PC-9 (cell line): Measurements from ENCODE around the gene GTF3C1.

ENCODE experiments used
- EZH2 ChIP-seq: fragments of 200-600 bp; sonication (generic); IDR thresholded peaks from 2 replicates; pipeline ENCODE4 v1.8.0; 2017; ENCODE audit warnings: antibody characterized with exemption, low read depth
- TF ChIP-seq, protein P1 (sequence below): fragments of 200-600 bp; sonication (generic); conservative IDR thresholded peaks from 2 replicates; pipeline ENCODE4 v1.6.1; 2017; ENCODE audit warnings: mixed run types, antibody characterized with exemption, mild to moderate bottlenecking, moderate library complexity

DNA sequence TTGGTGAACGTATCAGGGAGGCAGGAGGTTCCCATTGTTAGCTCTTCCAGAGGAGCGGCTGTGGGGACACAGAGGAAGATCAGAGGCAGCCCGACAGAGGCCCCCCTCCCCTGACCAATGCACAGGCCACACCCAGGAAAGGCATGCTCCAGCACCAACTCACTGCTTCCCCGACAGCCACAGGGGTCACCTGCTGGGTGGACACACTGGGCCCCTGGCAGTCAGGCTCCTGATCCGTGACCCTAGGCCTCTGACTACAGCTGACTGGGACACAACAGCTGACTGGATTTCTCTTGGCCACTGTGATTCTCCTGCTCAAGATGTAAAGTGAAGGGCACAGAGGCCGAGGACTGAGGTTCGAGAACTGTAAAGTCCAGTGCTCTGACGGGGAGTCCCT is 84.2 kb downstream of the GTF3C1 start:
- TF ChIP-seq, protein P1, sequence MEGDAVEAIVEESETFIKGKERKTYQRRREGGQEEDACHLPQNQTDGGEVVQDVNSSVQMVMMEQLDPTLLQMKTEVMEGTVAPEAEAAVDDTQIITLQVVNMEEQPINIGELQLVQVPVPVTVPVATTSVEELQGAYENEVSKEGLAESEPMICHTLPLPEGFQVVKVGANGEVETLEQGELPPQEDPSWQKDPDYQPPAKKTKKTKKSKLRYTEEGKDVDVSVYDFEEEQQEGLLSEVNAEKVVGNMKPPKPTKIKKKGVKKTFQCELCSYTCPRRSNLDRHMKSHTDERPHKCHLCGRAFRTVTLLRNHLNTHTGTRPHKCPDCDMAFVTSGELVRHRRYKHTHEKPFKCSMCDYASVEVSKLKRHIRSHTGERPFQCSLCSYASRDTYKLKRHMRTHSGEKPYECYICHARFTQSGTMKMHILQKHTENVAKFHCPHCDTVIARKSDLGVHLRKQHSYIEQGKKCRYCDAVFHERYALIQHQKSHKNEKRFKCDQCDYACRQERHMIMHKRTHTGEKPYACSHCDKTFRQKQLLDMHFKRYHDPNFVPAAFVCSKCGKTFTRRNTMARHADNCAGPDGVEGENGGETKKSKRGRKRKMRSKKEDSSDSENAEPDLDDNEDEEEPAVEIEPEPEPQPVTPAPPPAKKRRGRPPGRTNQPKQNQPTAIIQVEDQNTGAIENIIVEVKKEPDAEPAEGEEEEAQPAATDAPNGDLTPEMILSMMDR = no peak
- no peak for TF ChIP-seq EZH2
